Transverse colon (tissue), 4 donors: ENCODE data around the gene EIF3B.
"Not testable (repeated sequence)": the region's sequence is repeated elsewhere in the genome, so short reads cannot be mapped to it uniquely, and the experiment has no call there.

ENCODE experiments used
- EP300 ChIP-seq: sonication (generic); formaldehyde crosslinking; IDR thresholded peaks from one replicate; pipeline ENCODE4 v1.6.1; 2017; ENCODE audit warnings: antibody characterized with exemption, low read depth
- POLR2A ChIP-seq: fragments of 450-650 bp; IDR thresholded peaks from one replicate; pipeline ENCODE4 v1.6.1; 2016; ENCODE audit warnings: antibody characterized with exemption, mild to moderate bottlenecking, moderate library complexity
- POLR2AphosphoS5 ChIP-seq, 3 donors: sonication (generic); formaldehyde crosslinking; IDR thresholded peaks; one replicate each; pipeline ENCODE4 v1.6.1; 2016; ENCODE audit warnings: antibody characterized with exemption in 3 of 3
- TF ChIP-seq, protein P1 (sequence below), 5 experiments: fragments of 200-600 bp in 3 of 5; fragments of 450-650 bp in 2 of 5; sonication (generic) in 3 of 5; IDR thresholded peaks; 1 replicate in 2 of 5; 2 replicates in 3 of 5; pipeline ENCODE4 v1.5.1; 2016 to 2017; ENCODE audit warnings: antibody characterized with exemption in 5 of 5, inconsistent platforms in 3 of 5, mild to moderate bottlenecking in 2 of 5, moderate library complexity in 1 of 5

GRCh38 chr7:2314956-2315530 is 39.6 kb upstream of the EIF3B start:
- TF ChIP-seq POLR2A; EP300; POLR2AphosphoS5 (IDR thresholded peaks at IDR 0.05): not testable (repeated sequence)
- TF ChIP-seq, protein P1, sequence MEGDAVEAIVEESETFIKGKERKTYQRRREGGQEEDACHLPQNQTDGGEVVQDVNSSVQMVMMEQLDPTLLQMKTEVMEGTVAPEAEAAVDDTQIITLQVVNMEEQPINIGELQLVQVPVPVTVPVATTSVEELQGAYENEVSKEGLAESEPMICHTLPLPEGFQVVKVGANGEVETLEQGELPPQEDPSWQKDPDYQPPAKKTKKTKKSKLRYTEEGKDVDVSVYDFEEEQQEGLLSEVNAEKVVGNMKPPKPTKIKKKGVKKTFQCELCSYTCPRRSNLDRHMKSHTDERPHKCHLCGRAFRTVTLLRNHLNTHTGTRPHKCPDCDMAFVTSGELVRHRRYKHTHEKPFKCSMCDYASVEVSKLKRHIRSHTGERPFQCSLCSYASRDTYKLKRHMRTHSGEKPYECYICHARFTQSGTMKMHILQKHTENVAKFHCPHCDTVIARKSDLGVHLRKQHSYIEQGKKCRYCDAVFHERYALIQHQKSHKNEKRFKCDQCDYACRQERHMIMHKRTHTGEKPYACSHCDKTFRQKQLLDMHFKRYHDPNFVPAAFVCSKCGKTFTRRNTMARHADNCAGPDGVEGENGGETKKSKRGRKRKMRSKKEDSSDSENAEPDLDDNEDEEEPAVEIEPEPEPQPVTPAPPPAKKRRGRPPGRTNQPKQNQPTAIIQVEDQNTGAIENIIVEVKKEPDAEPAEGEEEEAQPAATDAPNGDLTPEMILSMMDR (IDR thresholded peaks at IDR 0.05) = not testable (repeated sequence)
